Natural killer cell (primary cell): Measurements from ENCODE around the gene CACNA1D. TPM values are rescaled to one million over a fixed set of nuclear protein-coding genes. Genes with fewer than 3 reads are reported as not detected.

Experiments used
- ATAC-seq, 3 donors: fragments of 150-1000 bp in 2 of 3; fragments of 200-7000 bp in 1 of 3; cut with Tn5 transposase; 1 replicate in 1 of 3; 2 replicates in 2 of 3; pipeline ENCODE4 v1.10.0; 2021; ENCODE audit warnings: mild to moderate bottlenecking in 2 of 3, moderate library complexity in 2 of 3
- DNase-seq, 2 donors: peaks; one replicate each; pipeline versions ENCODE4 v3.0.0 to v3.0.0-alpha.2; 2013 to 2021; ENCODE audit warnings: mixed read lengths in 1 of 2
- H3K27ac ChIP-seq: one replicate; pipeline ENCODE4 v1.5.1; 2013; ENCODE audit warnings: mild to moderate bottlenecking, low read length
- H3K27me3 ChIP-seq: one replicate; pipeline ENCODE4 v1.6.1; 2013; ENCODE audit warnings: low read length; ENCODE audit not compliant: control insufficient read depth, insufficient read depth
- H3K36me3 ChIP-seq: one replicate; pipeline ENCODE4 v1.6.1; 2013; ENCODE audit warnings: low read length; ENCODE audit not compliant: control insufficient read depth, insufficient read depth
- H3K4me1 ChIP-seq: one replicate; pipeline ENCODE4 v1.6.1; 2013; ENCODE audit warnings: low read length; ENCODE audit not compliant: control insufficient read depth, insufficient read depth
- H3K4me3 ChIP-seq: one replicate; pipeline ENCODE4 v1.5.1; 2013; ENCODE audit warnings: low read length
- H3K9me3 ChIP-seq: one replicate; pipeline ENCODE4 v1.6.1; 2013; ENCODE audit warnings: low read length; ENCODE audit not compliant: control insufficient read depth, insufficient read depth
- H3K27ac Mint-ChIP-seq, 2 donors: one replicate each; pipeline ENCODE4 v1.8.0; 2022; ENCODE audit warnings: mild to moderate bottlenecking in 2 of 2, mixed read lengths in 2 of 2, moderate library complexity in 1 of 2
- H3K27me3 Mint-ChIP-seq, 2 donors: one replicate each; pipeline ENCODE4 v1.8.0; 2022; ENCODE audit warnings: low read depth in 2 of 2, mixed read lengths in 2 of 2
- H3K36me3 Mint-ChIP-seq: one replicate; pipeline ENCODE4 v1.8.0; 2022; ENCODE audit warnings: mixed read lengths
- H3K4me1 Mint-ChIP-seq, 2 donors: one replicate each; pipeline ENCODE4 v1.8.0; 2022; ENCODE audit warnings: mixed read lengths in 2 of 2
- H3K4me3 Mint-ChIP-seq: one replicate; pipeline ENCODE4 v1.8.0; 2022; ENCODE audit warnings: mild to moderate bottlenecking, moderate library complexity, mixed read lengths
- H3K9me3 Mint-ChIP-seq, 2 donors: one replicate each; pipeline ENCODE4 v1.8.0; 2022; ENCODE audit warnings: mixed read lengths in 2 of 2
- WGBS: methylation state at CpG from one replicate; pipeline ENCODE4 v1.1.7; 2013; ENCODE audit warnings: missing lambda C conversion rate; ENCODE audit not compliant: insufficient coverage; 5-methylcytosine and 5-hydroxymethylcytosine counted together
- intact Hi-C: fragments of 100-400 bp; cut with micrococcal nuclease; formaldehyde crosslinking; loops from one replicate; pipeline ENCODE4 v1.14.2; 2022
- total RNA-seq, 4 donors: library from RNA; stranded (reverse); fragments of 120-200 nt in 1 of 4; gene quantifications; one replicate each; pipeline versions ENCODE4 v1.2.3 to v1.2.4, GENCODE V29; 2013 to 2022
- TF ChIP-seq, protein P1 (sequence below): fragments of 200-600 bp; IDR thresholded peaks from one replicate; pipeline ENCODE4 v1.8.0; 2022; ENCODE audit warnings: antibody characterized with exemption

Gene CACNA1D
- total RNA-seq, 3 donors from 2014 or later (not counting 1 experiment from before 2014, with no cell fraction given), result 0.54 to 10.1 TPM; not detected in 1

DNA sequence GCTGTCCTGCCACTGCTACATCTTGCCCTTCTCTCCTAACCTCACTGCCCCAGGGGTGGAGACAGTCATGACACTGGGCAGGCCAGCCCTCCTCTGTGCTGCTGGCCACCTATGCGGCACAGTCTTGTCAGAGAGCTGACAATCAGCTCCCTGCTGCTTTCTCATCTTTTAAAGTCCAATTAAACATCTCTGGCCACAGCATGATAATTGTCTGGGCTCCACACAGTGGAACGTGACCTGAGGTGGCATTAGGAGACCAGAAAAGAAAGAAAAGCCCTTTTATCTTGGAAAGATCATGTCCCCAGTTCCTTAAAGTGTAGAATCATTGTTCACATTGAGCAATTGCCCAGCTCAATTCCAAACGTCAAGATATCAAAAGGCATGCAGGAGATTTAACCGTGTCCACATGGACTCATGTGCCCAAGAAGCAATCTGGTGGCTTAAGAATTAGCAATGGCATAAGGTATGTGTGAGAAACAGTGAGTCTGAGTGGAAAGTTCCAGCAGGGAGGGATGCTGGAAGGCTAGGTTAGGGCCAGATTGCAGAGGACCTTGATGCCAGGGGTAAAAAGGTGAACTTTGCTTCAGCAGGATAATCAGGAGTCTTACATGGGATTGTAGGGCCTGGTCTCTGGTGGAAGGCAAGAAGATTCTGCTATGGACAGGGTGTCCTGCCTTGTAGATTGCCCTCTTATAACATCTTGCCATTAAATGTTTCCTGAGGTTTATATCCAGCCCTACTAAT is 15.3 kb upstream of the CACNA1D start:
- intact Hi-C loops, result no loop called here
- TF ChIP-seq, protein P1, sequence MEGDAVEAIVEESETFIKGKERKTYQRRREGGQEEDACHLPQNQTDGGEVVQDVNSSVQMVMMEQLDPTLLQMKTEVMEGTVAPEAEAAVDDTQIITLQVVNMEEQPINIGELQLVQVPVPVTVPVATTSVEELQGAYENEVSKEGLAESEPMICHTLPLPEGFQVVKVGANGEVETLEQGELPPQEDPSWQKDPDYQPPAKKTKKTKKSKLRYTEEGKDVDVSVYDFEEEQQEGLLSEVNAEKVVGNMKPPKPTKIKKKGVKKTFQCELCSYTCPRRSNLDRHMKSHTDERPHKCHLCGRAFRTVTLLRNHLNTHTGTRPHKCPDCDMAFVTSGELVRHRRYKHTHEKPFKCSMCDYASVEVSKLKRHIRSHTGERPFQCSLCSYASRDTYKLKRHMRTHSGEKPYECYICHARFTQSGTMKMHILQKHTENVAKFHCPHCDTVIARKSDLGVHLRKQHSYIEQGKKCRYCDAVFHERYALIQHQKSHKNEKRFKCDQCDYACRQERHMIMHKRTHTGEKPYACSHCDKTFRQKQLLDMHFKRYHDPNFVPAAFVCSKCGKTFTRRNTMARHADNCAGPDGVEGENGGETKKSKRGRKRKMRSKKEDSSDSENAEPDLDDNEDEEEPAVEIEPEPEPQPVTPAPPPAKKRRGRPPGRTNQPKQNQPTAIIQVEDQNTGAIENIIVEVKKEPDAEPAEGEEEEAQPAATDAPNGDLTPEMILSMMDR, result no peak

DNA sequence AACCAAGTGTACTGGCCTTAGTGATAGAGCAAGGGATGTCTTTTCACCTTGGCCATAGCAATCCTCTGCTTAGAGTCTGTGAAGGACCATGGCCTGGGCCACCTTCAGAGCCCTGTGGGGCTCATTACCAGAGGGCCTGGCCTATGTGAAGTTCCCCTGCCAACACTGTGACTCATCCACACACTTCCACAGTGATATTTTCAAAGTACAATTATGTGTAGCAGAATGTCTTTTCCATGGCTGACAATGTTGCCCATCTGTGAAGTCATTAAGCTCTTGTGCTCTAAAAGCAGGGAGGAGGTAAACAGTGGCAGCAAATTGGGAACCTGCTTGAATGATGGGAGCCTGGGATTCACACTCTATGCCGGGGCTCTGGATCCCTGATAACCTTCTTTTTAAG is 12.2 kb upstream of the CACNA1D start:
- H3K27me3 Mint-ChIP-seq, result peaks cover 12 to 16% of the 10 kb centered on the region in 2 donors
- intact Hi-C loops, result no loop called here
- no peaks in the 10 kb centered on the region for H3K36me3 Mint-ChIP-seq

More for the DNA sequence above, 15.3 kb upstream of the CACNA1D start:
- Histone ChIP-seq H3K4me3 (no peak overlapping the region), H3K27me3 (peaks cover 2% of the 10 kb centered on the region), H3K4me1 (no peaks in the 10 kb centered on the region), H3K9me3 (no peaks in the 10 kb centered on the region), H3K36me3 (no peaks in the 10 kb centered on the region), H3K27ac (no peak overlapping the region)
- H3K9me3 Mint-ChIP-seq, result no peaks in the 10 kb centered on the region
- DNase-seq, result no peak
- no peaks in the 10 kb centered on the region for H3K4me1 Mint-ChIP-seq
- no peaks in the 10 kb centered on the region for H3K36me3 Mint-ChIP-seq
- peaks cover 15 to 16% of the 10 kb centered on the region in 2 donors for H3K27me3 Mint-ChIP-seq
- H3K27ac Mint-ChIP-seq, result no peak overlapping the region
- H3K4me3 Mint-ChIP-seq, result no peak overlapping the region
- WGBS, result 77% methylated on average over 4 of the region's 4 CpGs
- ATAC-seq, result no peak

DNA sequence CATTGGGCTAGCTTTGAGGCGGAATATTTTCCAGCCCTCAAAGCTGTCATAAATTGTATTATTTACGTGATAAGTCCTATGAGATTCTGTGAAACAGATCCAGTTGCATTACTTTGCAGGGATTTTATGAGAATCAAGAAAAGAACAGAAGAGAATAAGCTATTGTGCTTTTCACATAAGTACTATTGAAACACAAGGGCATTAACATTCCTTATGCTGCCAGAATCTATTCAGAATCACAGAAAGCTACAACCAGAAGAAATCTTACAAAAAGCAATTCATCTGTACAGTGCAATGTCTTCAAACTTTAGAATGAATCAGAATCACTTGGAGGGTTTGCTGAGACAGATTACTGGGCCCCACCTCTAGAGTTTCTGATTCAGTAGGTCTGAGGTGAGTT is 10.6 kb upstream of the CACNA1D start:
- H3K36me3 Mint-ChIP-seq, result no peaks in the 10 kb centered on the region
- no peaks in the 10 kb centered on the region for H3K9me3 Mint-ChIP-seq
- no peaks in the 10 kb centered on the region for H3K9me3 ChIP-seq
- H3K4me3 ChIP-seq, result no peak overlapping the region
- no peak for ATAC-seq
- 92% methylated on average over 2 of the region's 2 CpGs for WGBS
- H3K4me1 Mint-ChIP-seq, result no peaks in the 10 kb centered on the region
- H3K36me3 ChIP-seq, result no peaks in the 10 kb centered on the region
- H3K27me3 Mint-ChIP-seq, result peaks cover 10 to 16% of the 10 kb centered on the region in 2 donors
- TF ChIP-seq, protein P1, result no peak
- H3K4me3 Mint-ChIP-seq, result no peak overlapping the region
- intact Hi-C loops, result no loop called here
- no peak overlapping the region for H3K27ac Mint-ChIP-seq
- H3K4me1 ChIP-seq, result no peaks in the 10 kb centered on the region
- no peak for DNase-seq
- no peak overlapping the region for H3K27ac ChIP-seq
- H3K27me3 ChIP-seq, result peaks cover 2% of the 10 kb centered on the region

More for the DNA sequence above, 12.2 kb upstream of the CACNA1D start:
- Histone ChIP-seq H3K27ac (no peak overlapping the region), H3K27me3 (peaks cover 2% of the 10 kb centered on the region), H3K4me3 (no peak overlapping the region), H3K36me3 (no peaks in the 10 kb centered on the region), H3K9me3 (no peaks in the 10 kb centered on the region), H3K4me1 (no peaks in the 10 kb centered on the region)
- no peaks in the 10 kb centered on the region for H3K4me1 Mint-ChIP-seq
- no peak overlapping the region for H3K4me3 Mint-ChIP-seq
- 100% methylated on average over 1 of the region's 1 CpG for WGBS
- ATAC-seq (no peak), DNase-seq (no peak)
- H3K27ac Mint-ChIP-seq, result no peak overlapping the region
- no peaks in the 10 kb centered on the region for H3K9me3 Mint-ChIP-seq
- TF ChIP-seq, protein P1, result no peak

DNA sequence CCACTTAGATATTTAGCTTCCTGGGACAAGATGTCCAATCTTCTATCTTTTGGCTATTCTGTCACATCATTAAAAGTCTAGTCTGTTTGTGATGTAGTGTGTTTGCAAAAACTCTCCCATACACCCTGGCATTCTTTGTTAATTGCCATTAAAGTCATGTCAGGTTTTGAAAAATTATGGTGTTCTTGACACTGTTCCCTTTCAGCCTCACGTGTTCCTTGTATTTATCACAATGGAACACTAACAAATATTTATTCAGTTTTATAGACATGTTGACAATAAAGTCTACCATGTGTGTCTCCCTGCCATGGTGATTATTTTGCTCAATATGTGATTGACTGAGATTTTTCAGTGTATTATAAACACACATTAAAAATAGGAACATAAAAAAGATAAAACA is 9.4 kb upstream of the CACNA1D start:
- DNase-seq (no peak), ATAC-seq (no peak)
- intact Hi-C loops, result no loop called here
- no peaks in the 10 kb centered on the region for H3K4me1 ChIP-seq
- Mint-ChIP-seq H3K27me3 (peaks cover 17 to 25% of the 10 kb centered on the region in 2 donors), H3K36me3 (no peaks in the 10 kb centered on the region), H3K9me3 (no peaks in the 10 kb centered on the region), H3K4me1 (no peaks in the 10 kb centered on the region), H3K27ac (no peak overlapping the region), H3K4me3 (no peak overlapping the region)
- H3K36me3 ChIP-seq, result no peaks in the 10 kb centered on the region
- H3K27me3 ChIP-seq, result peaks cover 2% of the 10 kb centered on the region
- no CpG with 5 or more reads among the region's 1 CpG for WGBS
- TF ChIP-seq, protein P1, result no peak
- no peak overlapping the region for H3K4me3 ChIP-seq
- no peaks in the 10 kb centered on the region for H3K9me3 ChIP-seq
- no peak overlapping the region for H3K27ac ChIP-seq
